Activated T-cell treated with anti-CD3 and anti-CD28 coated beads, Interleukin-2, amount 50 U/mL, for 1 hour (primary cell): ENCODE data around the gene CISD3.
A peak's percentile ranks its signal among the peaks of the same experiment; 100 is the strongest.
"Not testable (repeated sequence)": the region's sequence is repeated elsewhere in the genome, so short reads cannot be mapped to it uniquely, and the experiment has no call there.

Experiments used
- DNase-seq: peaks from one replicate; pipeline ENCODE4 v3.0.0-alpha.2; 2020

The CISD3 gene

DNA sequence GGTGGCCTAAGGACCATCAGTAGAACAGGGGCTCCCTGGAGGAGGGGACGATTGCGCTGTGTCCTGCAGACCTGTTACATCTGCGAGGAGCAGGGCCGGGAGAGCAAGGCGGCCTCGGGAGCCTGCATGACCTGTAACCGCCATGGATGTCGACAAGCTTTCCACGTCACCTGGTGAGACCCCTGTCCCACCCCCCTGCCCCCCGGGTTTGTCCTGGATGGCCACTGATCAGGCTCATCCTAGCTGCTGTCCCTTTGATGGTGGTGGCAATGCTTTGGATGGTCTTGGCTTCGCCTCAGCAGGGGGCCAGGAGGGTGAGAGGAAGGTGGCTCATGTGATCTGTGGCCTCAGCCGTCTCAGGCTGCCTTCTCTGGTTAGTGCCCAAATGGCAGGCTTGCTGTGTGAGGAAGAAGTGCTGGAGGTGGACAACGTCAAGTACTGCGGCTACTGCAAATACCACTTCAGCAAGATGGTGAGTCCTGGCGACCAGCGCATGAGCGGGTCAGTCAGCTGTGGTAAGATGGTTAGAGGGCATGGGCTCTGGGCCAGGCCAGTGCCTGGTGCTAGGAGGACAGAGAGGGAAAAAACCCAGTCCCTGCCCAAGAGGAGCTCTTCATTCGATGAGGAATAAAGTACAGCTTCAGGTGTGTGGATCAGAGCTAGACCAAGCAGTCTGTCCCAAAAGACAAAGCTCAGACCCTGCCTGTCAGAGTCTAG is 20.9 kb upstream of the CISD3 start:
- no peak for DNase-seq

DNA sequence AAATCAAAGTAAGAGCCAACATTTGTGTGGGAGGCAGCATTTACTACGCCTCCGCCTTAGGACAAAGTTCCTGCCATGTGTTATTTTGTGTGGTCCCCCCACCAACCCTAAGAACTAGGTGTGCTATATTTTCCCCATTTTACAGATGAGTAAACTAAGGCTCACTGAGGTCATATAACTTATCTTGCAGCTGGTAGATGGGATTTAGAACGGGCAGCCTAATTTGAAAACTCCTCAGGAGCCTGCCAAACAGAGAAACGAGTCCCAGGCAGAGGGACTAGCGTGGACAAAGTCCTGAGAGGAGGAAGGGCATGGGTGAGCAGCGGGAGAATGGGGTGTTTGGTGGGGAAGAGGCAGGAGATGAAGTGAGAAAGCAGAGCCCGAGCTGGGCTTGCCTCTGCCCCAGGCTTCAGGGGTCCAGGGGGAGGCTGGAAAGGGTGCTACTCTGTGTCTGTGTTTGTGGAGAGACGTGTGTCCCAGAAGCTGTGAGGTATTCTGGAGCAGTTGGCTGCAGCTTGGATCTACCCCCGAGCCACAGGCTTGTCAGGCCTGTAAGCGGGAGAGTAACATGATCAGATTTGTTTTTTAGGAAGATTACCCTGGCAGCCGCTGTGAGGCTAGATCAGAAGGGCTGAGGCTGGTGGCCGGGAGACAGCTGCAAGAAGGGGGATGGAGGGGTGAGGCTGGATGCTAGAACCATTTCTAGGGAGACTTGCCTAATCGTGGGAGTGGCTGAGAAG is 20.1 kb upstream of the CISD3 start:
- no peak for DNase-seq

- DNase-seq, result no peak
Measured at GRCh38 chr17:38710604-38710962, 19.6 kb upstream of the CISD3 start.

- no peak for DNase-seq
Measured at GRCh38 chr17:38710985-38711384, 19.2 kb upstream of the CISD3 start.

DNA sequence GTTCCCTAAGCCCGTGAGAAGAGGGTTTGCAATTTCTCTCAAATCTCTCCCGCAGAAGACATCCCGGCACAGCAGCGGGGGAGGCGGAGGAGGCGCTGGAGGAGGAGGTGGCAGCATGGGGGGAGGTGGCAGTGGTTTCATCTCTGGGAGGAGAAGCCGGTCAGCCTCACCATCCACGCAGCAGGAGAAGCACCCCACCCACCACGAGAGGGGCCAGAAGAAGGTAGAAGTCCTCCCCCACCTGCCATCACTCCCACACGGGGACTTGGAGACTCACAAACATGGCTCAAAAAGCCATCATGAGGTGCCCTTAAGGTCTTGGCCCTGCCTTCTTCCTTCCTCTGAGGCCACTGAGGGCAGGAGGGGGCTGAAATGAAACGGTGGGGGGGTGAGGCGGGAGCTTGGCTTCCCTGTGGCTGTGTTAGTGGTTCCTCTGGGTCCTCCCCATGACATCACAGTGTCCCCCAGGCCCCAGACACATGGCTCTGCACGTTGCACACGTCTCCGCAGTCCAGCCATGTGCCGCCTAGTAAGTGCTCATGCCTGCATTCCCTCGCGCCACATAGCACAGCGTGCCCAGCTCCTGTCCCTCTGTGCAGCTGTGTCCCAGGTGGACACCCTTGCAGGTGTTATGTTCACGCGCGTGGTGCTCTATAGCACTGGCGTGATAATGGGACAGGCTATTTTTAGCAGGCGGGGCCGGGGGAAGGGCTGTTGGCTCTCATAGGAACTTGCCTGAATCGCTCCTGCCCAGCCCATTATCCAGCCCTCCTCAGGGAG is 18.2 kb upstream of the CISD3 start:
- DNase-seq, result no peak

GRCh38 chr17:38712593-38712992 is 17.5 kb upstream of the CISD3 start:
- DNase-seq, result no peak

GRCh38 chr17:38713456-38714075 is 16.6 kb upstream of the CISD3 start:
- no peak for DNase-seq

DNA sequence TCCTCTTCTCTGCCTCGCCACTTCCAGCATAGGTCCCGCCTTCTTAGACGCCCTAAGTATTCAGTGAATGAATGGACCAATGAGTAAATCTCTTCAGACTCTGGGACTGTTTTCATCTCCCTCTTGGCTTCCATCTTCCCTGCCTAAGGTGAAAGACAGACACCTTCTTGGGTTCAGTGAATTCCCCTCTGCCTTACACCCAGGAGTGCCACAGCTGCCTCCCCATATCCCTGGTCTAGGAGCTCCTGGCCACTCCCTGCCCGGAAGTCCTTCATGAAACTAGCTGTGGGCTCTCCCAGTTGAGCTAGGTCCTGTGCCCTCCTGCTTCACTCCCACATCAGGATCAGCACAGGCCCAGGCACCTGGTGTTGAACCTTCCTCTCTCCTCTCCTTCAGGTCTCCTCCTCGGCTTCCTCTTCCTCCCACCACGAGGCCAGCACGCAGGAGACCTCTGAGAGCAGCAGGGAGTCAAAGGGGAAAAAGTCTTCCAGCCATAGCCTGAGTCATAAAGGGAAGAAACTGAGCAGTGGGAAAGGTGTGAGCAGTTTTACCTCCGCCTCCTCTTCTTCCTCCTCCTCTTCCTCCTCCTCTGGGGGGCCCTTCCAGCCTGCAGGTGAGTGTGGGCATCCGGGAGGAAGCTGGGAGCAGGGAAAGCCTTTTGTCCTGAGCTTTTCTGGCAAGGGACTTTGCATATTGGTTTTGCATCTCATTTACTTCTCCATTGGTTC is 14.8 kb upstream of the CISD3 start:
- DNase-seq, result no peak

- DNase-seq, result no peak
Measured at GRCh38 chr17:38716368-38717005, 13.7 kb upstream of the CISD3 start.

GRCh38 chr17:38717139-38717745 is 12.9 kb upstream of the CISD3 start:
- DNase-seq, result no peak

DNA sequence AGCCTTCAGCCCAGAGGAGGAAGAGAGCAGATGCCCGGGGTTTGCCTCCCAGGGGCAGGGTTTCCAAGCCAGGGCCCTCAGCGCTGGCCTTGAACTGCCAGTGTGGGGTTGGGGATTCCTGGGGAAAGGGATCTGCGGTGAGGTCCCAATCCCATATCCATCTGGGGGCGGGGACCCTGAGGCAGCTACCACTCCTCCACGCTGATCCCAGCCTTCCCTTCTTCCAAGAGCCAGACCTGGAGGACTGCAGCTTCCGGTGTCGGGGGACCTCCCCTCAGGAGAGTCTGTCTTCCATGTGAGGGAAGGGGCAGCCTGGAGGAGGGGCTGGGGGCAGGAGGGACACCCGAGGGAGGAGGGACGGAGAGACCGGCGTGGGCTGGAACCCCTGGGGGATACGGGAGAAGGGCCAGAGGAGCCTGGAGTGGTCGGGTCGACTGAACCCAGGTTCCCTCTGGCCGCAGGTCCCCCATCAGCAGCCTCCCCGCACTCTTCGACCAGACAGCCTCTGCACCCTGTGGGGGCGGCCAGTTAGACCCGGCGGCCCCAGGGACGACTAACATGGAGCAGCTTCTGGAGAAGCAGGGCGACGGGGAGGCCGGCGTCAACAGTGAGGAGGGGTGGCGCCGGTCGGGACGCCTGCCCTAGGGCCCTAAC is 10.7 kb upstream of the CISD3 start:
- DNase-seq, result no peak

DNA sequence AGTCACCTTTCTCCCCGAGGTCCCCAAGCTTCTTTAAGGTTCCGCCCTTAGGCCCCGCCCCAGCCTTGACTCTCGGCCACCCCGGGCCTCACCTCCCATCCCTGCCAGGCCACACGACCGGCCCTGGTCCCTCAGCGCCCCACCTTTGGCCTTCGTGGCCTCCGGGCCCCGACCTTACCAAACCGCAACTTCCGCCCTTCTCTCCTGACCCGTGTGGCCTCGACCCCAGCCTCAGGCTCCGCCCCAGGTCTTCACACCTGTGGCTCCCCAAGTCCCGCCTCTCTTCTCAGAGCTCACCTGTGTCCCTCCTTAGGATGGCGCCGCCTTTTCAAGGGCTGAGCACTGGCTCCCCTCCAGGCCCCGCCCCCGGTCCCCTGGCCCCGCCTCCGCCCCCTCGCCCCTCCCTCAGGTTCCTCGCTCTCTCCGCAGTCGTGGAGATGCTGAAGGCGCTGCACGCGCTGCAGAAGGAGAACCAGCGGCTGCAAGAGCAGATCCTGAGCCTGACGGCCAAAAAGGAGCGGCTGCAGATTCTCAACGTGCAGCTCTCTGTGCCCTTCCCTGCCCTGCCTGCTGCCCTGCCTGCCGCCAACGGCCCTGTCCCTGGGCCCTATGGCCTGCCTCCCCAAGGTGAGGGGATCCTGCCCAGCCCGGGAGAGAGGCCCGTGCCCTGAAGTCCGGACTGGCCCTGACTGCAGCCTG is 10.0 kb upstream of the CISD3 start:
- DNase-seq, result no peak

DNA sequence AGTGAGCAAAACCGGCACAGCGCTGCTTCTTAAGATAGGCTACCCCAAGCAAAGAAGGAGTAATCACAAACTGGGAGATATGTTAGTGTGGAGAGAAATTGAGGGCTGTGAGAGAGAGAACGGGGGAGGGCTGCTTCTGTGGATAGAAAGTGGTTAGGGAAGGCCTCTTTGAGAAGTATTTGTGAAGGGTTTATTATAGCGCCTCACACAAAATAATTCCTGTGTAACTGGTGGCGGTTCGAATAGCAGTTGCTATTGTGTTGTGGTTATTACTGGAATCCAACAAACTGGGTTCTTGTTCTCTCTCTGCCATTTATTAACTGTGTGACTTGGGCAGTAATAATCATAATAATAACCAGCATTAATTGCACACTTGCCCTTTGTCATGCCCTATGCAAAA is 9.2 kb upstream of the CISD3 start:
- no peak for DNase-seq

DNA sequence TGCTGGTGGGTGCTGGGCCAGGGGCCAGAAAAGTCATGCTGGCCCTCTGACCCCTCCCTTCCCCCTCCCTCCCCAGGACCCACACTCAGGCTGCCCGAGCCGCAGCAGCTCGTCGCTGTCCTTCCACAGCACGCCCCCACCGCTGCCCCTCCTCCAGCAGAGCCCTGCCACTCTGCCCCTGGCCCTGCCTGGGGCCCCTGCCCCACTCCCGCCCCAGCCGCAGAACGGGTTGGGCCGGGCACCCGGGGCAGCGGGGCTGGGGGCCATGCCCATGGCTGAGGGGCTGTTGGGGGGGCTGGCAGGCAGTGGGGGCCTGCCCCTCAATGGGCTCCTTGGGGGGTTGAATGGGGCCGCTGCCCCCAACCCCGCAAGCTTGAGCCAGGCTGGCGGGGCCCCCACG is 8.3 kb upstream of the CISD3 start:
- DNase-seq, result no peak

DNA sequence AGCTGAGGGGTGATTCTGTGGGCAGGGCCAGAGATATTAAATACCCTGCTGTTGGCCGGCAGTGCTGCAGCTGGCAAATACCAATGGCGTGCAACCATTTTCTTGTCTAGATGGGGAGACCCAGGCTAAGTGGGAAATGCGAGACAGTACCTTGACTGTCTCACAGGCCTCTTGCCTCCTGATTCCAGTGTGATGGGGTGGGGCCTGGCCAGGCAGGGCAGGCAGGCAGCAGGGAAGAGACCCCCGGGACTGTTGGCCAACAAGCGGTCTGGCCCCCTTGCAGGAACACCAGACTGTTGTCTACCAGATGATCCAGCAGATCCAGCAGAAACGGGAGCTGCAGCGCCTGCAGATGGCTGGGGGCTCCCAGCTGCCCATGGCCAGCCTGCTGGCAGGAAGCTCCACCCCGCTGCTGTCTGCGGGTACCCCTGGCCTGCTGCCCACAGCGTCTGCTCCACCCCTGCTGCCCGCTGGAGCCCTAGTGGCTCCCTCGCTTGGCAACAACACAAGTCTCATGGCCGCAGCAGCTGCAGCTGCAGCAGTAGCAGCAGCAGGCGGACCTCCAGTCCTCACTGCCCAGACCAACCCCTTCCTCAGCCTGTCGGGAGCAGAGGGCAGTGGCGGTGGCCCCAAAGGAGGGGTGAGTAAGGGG is 5.7 kb upstream of the CISD3 start:
- DNase-seq, result no peak

DNA sequence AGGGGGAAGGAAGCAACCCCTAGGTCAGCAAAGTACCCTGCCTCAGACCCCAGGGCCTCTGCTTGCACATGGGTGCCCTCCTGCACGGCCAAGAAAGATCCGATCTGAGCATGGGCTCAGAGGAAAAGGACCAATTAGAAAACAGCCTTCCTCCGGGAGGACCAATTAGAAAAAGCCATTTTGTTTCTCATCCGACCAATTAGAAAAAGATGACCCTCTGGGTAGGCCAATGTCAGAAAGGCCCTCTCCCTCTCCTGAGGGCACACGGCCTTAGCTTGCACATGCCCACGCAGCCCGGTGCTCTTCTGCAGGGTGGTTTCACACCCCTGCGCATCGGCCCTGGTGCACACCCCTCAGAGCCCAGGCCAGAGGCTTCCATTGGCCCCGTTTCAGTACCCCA is 5.1 kb upstream of the CISD3 start:
- no peak for DNase-seq

DNA sequence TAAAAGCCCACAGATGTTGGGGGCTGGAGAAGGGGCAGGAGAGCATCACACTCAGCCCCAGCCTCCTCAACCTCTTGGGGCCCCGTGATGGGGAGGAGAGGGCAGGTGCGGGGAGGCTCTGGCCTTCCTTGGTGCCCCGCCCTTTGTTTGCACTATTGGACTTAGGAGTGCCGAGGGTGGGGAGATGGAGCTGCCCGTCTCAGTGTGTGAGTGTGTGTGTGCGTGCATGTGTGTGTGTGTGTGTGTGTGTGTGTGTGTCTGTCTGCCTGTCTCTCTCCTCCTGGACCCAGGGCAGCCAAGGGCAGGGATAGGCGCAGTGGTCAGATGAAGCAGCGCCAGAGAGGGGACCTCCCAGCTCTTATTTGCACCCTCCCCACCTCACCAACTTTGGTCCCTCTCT is 4.0 kb upstream of the CISD3 start:
- not testable (repeated sequence) for DNase-seq

DNA sequence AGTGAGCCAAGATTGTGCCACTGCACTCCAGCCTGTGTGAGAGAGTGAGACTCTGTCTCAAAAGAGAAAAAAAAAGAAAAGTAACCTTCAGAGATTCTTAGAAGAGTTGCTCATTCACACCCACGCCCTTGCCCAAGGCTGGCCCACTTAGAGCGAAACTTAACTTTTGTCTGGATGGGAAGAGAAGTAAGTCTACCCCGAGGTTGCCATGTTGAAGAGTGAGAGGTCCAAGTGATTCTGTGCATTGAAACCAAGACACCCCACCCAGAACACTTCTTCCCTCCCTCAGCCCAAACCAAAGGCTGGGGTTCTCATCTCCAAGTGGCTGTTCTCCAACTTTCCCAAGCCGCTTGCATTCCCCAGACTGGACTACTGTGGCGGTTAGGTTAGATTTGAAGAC is 2.4 kb upstream of the CISD3 start:
- peak; percentile 61 for DNase-seq

GRCh38 chr17:38728290-38728831 is 1.8 kb upstream of the CISD3 start:
- DNase-seq, result peak; percentile 65

DNA sequence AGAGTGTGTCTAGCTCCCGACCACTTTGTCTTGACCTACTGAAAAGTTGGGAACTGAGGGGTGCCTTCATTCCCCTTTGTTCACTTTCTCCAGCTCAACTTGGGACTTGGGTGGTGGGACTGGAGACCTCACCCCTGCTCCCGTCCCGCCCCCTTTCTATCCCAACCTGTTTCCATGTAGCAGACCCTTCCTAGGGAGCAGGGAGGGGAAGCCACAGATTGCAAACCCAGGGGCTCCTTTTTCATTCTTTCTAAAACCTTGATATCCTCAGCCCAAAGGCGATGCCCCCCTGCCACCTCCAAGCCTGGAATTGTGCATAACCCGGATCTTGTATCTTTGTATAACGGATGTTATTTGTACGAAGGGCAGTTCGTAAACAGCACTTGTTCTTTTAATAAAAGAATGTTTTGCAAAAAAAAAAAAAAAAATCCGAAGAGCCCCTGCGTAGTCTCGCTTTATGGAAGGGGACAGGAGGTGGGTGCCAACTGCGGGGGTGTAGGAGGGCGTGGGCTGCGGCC is 714 bp upstream of the CISD3 start:
- DNase-seq, result no peak
